GM23338 (cell line): ENCODE results near the gene DVL1. TPM values are rescaled to one million over a fixed set of nuclear protein-coding genes. Genes with fewer than 3 reads are reported as not detected.

ENCODE experiments used
- ATAC-seq: fragments of 200-7000 bp; cut with Tn5 transposase; 3 replicates; pipeline ENCODE4 v1.9.1; 2020
- DNase-seq: peaks from one replicate; pipeline ENCODE4 v3.0.0-alpha.2; 2015; ENCODE audit warnings: low spot score
- H2AFZ ChIP-seq: fragments of 200-600 bp; sonication (generic); 2 replicates; pipeline ENCODE4 v1.8.0; 2016; ENCODE audit warnings: antibody characterized with exemption, mild to moderate bottlenecking, moderate library complexity
- H3F3A ChIP-seq: fragments of 200-600 bp; sonication (generic); replicated peaks from 2 replicates; pipeline ENCODE4 v1.8.0; 2017; ENCODE audit warnings: antibody characterized with exemption, mixed run types, low read depth
- H3K27ac ChIP-seq: fragments of 200-600 bp; sonication (generic); 2 replicates; pipeline ENCODE4 v1.6.1; 2016; ENCODE audit warnings: low read depth
- H3K27me3 ChIP-seq: fragments of 200-600 bp; sonication (generic); 2 replicates; pipeline ENCODE4 v1.8.0; 2016; ENCODE audit warnings: mild to moderate bottlenecking, mixed run types, moderate library complexity; ENCODE audit not compliant: insufficient read depth
- H3K36me3 ChIP-seq: fragments of 200-600 bp; sonication (generic); 2 replicates; pipeline ENCODE4 v1.8.0; 2016; ENCODE audit warnings: mild to moderate bottlenecking; ENCODE audit not compliant: insufficient read depth
- H3K4me1 ChIP-seq: fragments of 200-600 bp; sonication (generic); 2 replicates; pipeline ENCODE4 v1.8.0; 2016; ENCODE audit warnings: mild to moderate bottlenecking, moderate library complexity; ENCODE audit not compliant: insufficient read depth
- H3K4me2 ChIP-seq: fragments of 200-600 bp; sonication (generic); 2 replicates; pipeline ENCODE4 v1.7.1; 2017; ENCODE audit warnings: mixed run types
- H3K4me3 ChIP-seq: fragments of 200-600 bp; sonication (generic); 2 replicates; pipeline ENCODE4 v1.6.1; 2016; ENCODE audit warnings: mixed run types
- H3K79me2 ChIP-seq: fragments of 200-600 bp; sonication (generic); replicated peaks from 2 replicates; pipeline ENCODE4 v1.8.0; 2017; ENCODE audit warnings: mild to moderate bottlenecking; ENCODE audit not compliant: insufficient read depth
- H3K9me2 ChIP-seq: fragments of 200-600 bp; sonication (generic); 2 replicates; pipeline ENCODE4 v1.8.0; 2017; ENCODE audit not compliant: insufficient read depth
- H4K20me1 ChIP-seq: fragments of 200-600 bp; sonication (generic); replicated peaks from 2 replicates; pipeline ENCODE4 v1.8.0; 2017; ENCODE audit warnings: mild to moderate bottlenecking; ENCODE audit not compliant: insufficient read depth
- H3K27ac Mint-ChIP-seq: 2 replicates; pipeline ENCODE4 v1.8.0; 2020; ENCODE audit warnings: inconsistent platforms, mild to moderate bottlenecking, moderate library complexity, mixed read lengths
- H3K27me3 Mint-ChIP-seq: 3 replicates; pipeline ENCODE4 v1.8.0; 2022; ENCODE audit warnings: low read depth, mild to moderate bottlenecking, moderate library complexity, mixed read lengths, inconsistent platforms; ENCODE audit not compliant: insufficient read depth, poor library complexity
- H3K36me3 Mint-ChIP-seq: 3 replicates; pipeline ENCODE4 v1.8.0; 2021; ENCODE audit warnings: low read depth, mild to moderate bottlenecking, inconsistent platforms, moderate library complexity, mixed read lengths
- H3K4me1 Mint-ChIP-seq: 3 replicates; pipeline ENCODE4 v1.8.0; 2020; ENCODE audit warnings: mild to moderate bottlenecking, inconsistent platforms, mixed read lengths
- H3K4me3 Mint-ChIP-seq: 3 replicates; pipeline ENCODE4 v1.8.0; 2021; ENCODE audit warnings: moderate library complexity, mild to moderate bottlenecking, inconsistent platforms, mixed read lengths
- H3K9me3 Mint-ChIP-seq: 3 replicates; pipeline ENCODE4 v1.8.0; 2020; ENCODE audit warnings: moderate library complexity, mild to moderate bottlenecking, inconsistent platforms, mixed read lengths
- CREB1 ChIP-seq: fragments of 250-450 bp; sonication (Bioruptor Pico); IDR thresholded peaks from 2 replicates; pipeline ENCODE4 v1.5.0; 2020; ENCODE audit warnings: low read depth, mild to moderate bottlenecking, moderate library complexity
- EZH2 ChIP-seq: fragments of 200-600 bp; sonication (generic); IDR thresholded peaks from one replicate; pipeline ENCODE4 v1.8.0; 2017; ENCODE audit warnings: antibody characterized with exemption, mild to moderate bottlenecking, low read depth; ENCODE audit not compliant: unreplicated experiment
- EZH2phosphoT487 ChIP-seq: fragments of 200-600 bp; sonication (generic); IDR thresholded peaks from one replicate; pipeline ENCODE4 v1.8.1; 2018; ENCODE audit warnings: antibody characterized with exemption; ENCODE audit not compliant: unreplicated experiment
- NANOG ChIP-seq: IDR thresholded peaks from 2 replicates; pipeline ENCODE4 v1.6.1; 2016; ENCODE audit warnings: antibody characterized with exemption, borderline replicate concordance
- STAT1 ChIP-seq: IDR thresholded peaks from one replicate; pipeline ENCODE4 v1.6.1; 2016; ENCODE audit warnings: antibody characterized with exemption; ENCODE audit not compliant: unreplicated experiment
- ZNF114 ChIP-seq: fragments of 250-450 bp; sonication (Bioruptor Pico); IDR thresholded peaks from 2 replicates; pipeline ENCODE4 v1.5.0; 2020; ENCODE audit warnings: mild to moderate bottlenecking, moderate library complexity
- ZNF331 ChIP-seq: fragments of 250-450 bp; sonication (Bioruptor Pico); IDR thresholded peaks from 2 replicates; pipeline ENCODE4 v1.5.0; 2020; ENCODE audit warnings: low read depth, mild to moderate bottlenecking, moderate library complexity
- polyA plus RNA-seq: library from polyadenylated mRNA; unstranded; fragments of >200 nt; fragmentation: Nextera tagmentation; extraction: Ambion mirVana; gene quantifications from 2 replicates; pipeline ENCODE4 v1.2.1, GENCODE V29; 2016
- total RNA-seq: library from RNA; depleted of rRNA; stranded (reverse); fragments of >200 nt; shearing (Covaris generic); gene quantifications from 2 replicates; pipeline ENCODE4 v1.2.3, GENCODE V29; 2014
- TF ChIP-seq, protein P1 (sequence below): IDR thresholded peaks from 2 replicates; pipeline ENCODE4 v1.6.1; 2016; ENCODE audit warnings: antibody characterized with exemption
- TF ChIP-seq, protein P2 (sequence below): IDR thresholded peaks from one replicate; pipeline ENCODE4 v1.6.1; 2018; ENCODE audit warnings: antibody characterized with exemption; ENCODE audit not compliant: unreplicated experiment
- TF ChIP-seq, protein P3 (sequence below): fragments of 250-450 bp; sonication (Bioruptor Pico); IDR thresholded peaks from 2 replicates; pipeline ENCODE4 v1.5.0; 2020; ENCODE audit warnings: mild to moderate bottlenecking, moderate library complexity

DVL1 gene
- total and polyA plus RNA-seq, 2 experiments from 2014 or later: 13.5 to 69.7 TPM

DNA sequence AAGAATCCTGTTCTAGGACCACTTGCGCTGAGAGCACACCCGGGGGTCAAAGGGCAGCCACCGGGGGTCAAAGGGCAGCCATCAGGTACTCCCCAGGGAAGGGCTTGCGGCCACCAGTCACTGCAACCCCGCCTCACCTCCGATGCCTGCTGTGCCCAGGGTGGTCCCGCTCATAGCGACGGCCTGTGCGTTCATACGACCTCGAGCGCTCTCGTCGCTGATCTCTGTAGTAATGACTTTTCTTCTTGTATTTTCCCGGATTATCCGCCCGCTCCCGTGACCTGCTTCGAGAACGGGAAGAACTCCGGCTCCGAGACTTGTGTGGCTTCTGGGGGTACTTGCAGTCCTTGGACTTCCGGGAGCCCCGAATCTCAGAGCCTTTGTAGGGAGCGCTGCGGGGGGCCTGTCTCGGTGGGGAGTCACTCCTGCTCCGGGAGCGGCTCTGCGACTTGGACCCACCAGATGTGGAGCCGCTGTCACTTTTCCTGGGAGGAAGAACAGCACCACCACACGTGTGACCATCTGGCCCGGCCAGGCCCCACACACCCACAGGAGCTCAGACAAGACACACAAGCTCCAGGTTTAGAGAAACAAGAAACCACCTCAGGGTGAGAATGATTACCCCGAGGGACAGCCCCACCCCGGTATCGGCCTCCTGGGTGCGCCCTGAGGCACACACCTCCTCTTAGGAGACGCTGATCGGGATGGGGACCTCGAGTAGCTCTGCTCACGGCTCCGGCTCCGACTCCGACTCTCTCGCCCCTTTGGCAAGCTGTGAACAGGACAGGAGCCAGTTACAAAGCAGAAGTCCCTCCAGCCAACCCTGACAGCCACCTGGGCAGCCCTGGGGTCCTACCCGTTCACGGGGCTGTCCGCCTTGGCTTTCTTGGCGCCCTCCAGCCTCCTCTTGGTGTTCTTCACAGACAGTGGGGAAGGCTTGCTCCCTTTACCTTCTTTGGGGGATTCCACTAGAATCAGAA is 38.2 kb upstream of the DVL1 start:
- no peak for DNase-seq
- Mint-ChIP-seq H3K4me1 (no peaks in the 10 kb centered on the region), H3K27ac (no peak overlapping the region), H3K9me3 (no peaks in the 10 kb centered on the region; the same call in 2 of the 3 replicates), H3K4me3 (no peak overlapping the region), H3K36me3 (peaks cover 83% of the 10 kb centered on the region), H3K27me3 (peaks cover 6% of the 10 kb centered on the region)
- Histone ChIP-seq H3K27me3 (no peaks in the 10 kb centered on the region), H3K4me2 (no peak overlapping the region), H3K4me1 (no peaks in the 10 kb centered on the region), H3K79me2 (peaks cover 10% of the 10 kb centered on the region; the same call in 1 of the 2 replicates), H4K20me1 (peaks cover 10% of the 10 kb centered on the region; the same call in 1 of the 2 replicates), H2AFZ (no peak overlapping the region), H3K36me3 (peaks cover 58% of the 10 kb centered on the region), H3F3A (peaks cover 31% of the 10 kb centered on the region), H3K27ac (no peak overlapping the region), H3K4me3 (no peak overlapping the region), H3K9me2 (no peaks in the 10 kb centered on the region)
- TF ChIP-seq EZH2phosphoT487 (no peak), CREB1 (CRISPR knock-in tag) (no peak), ZNF331 (CRISPR knock-in tag) (no peak), NANOG (no peak), EZH2 (no peak), ZNF114 (CRISPR knock-in tag) (no peak)
- TF ChIP-seq, protein P1, sequence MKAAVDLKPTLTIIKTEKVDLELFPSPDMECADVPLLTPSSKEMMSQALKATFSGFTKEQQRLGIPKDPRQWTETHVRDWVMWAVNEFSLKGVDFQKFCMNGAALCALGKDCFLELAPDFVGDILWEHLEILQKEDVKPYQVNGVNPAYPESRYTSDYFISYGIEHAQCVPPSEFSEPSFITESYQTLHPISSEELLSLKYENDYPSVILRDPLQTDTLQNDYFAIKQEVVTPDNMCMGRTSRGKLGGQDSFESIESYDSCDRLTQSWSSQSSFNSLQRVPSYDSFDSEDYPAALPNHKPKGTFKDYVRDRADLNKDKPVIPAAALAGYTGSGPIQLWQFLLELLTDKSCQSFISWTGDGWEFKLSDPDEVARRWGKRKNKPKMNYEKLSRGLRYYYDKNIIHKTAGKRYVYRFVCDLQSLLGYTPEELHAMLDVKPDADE: no peak
- TF ChIP-seq, protein P2, sequence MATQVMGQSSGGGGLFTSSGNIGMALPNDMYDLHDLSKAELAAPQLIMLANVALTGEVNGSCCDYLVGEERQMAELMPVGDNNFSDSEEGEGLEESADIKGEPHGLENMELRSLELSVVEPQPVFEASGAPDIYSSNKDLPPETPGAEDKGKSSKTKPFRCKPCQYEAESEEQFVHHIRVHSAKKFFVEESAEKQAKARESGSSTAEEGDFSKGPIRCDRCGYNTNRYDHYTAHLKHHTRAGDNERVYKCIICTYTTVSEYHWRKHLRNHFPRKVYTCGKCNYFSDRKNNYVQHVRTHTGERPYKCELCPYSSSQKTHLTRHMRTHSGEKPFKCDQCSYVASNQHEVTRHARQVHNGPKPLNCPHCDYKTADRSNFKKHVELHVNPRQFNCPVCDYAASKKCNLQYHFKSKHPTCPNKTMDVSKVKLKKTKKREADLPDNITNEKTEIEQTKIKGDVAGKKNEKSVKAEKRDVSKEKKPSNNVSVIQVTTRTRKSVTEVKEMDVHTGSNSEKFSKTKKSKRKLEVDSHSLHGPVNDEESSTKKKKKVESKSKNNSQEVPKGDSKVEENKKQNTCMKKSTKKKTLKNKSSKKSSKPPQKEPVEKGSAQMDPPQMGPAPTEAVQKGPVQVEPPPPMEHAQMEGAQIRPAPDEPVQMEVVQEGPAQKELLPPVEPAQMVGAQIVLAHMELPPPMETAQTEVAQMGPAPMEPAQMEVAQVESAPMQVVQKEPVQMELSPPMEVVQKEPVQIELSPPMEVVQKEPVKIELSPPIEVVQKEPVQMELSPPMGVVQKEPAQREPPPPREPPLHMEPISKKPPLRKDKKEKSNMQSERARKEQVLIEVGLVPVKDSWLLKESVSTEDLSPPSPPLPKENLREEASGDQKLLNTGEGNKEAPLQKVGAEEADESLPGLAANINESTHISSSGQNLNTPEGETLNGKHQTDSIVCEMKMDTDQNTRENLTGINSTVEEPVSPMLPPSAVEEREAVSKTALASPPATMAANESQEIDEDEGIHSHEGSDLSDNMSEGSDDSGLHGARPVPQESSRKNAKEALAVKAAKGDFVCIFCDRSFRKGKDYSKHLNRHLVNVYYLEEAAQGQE: no peak
- ATAC-seq: no peak

DNA sequence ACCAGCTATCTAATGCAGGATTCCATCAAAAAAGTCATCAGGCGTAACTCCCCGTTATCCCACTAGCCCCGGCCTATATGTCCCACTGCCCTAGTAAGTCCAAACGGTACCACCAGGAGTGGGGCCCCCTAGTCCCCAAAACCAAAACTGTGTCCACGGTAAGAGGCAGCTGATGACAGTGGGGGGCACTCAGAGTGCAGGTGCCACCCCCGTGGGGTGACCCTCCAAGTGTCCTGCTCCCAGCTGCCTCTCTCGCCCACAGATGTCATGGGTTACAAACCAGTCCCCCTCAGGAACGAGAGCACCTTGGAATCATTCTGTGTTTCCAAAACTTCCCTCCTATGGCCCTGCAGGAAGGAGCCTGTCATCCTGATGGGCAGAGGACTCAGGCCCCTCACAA is 36.7 kb upstream of the DVL1 start:
- H3K27ac Mint-ChIP-seq: no peak overlapping the region
- TF ChIP-seq, protein P3, sequence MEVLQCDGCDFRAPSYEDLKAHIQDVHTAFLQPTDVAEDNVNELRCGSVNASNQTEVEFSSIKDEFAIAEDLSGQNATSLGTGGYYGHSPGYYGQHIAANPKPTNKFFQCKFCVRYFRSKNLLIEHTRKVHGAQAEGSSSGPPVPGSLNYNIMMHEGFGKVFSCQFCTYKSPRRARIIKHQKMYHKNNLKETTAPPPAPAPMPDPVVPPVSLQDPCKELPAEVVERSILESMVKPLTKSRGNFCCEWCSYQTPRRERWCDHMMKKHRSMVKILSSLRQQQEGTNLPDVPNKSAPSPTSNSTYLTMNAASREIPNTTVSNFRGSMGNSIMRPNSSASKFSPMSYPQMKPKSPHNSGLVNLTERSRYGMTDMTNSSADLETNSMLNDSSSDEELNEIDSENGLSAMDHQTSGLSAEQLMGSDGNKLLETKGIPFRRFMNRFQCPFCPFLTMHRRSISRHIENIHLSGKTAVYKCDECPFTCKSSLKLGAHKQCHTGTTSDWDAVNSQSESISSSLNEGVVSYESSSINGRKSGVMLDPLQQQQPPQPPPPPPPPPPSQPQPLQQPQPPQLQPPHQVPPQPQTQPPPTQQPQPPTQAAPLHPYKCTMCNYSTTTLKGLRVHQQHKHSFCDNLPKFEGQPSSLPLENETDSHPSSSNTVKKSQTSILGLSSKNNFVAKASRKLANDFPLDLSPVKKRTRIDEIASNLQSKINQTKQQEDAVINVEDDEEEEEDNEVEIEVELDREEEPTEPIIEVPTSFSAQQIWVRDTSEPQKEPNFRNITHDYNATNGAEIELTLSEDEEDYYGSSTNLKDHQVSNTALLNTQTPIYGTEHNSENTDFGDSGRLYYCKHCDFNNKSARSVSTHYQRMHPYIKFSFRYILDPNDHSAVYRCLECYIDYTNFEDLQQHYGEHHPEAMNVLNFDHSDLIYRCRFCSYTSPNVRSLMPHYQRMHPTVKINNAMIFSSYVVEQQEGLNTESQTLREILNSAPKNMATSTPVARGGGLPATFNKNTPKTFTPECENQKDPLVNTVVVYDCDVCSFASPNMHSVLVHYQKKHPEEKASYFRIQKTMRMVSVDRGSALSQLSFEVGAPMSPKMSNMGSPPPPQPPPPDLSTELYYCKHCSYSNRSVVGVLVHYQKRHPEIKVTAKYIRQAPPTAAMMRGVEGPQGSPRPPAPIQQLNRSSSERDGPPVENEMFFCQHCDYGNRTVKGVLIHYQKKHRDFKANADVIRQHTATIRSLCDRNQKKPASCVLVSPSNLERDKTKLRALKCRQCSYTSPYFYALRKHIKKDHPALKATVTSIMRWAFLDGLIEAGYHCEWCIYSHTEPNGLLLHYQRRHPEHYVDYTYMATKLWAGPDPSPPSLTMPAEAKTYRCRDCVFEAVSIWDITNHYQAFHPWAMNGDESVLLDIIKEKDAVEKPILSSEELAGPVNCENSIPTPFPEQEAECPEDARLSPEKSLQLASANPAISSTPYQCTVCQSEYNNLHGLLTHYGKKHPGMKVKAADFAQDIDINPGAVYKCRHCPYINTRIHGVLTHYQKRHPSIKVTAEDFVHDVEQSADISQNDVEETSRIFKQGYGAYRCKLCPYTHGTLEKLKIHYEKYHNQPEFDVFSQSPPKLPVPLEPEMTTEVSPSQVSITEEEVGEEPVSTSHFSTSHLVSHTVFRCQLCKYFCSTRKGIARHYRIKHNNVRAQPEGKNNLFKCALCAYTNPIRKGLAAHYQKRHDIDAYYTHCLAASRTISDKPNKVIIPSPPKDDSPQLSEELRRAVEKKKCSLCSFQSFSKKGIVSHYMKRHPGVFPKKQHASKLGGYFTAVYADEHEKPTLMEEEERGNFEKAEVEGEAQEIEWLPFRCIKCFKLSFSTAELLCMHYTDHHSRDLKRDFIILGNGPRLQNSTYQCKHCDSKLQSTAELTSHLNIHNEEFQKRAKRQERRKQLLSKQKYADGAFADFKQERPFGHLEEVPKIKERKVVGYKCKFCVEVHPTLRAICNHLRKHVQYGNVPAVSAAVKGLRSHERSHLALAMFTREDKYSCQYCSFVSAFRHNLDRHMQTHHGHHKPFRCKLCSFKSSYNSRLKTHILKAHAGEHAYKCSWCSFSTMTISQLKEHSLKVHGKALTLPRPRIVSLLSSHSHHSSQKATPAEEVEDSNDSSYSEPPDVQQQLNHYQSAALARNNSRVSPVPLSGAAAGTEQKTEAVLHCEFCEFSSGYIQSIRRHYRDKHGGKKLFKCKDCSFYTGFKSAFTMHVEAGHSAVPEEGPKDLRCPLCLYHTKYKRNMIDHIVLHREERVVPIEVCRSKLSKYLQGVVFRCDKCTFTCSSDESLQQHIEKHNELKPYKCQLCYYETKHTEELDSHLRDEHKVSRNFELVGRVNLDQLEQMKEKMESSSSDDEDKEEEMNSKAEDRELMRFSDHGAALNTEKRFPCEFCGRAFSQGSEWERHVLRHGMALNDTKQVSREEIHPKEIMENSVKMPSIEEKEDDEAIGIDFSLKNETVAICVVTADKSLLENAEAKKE: no peak
- no peak for TF ChIP-seq STAT1

More for the DNA sequence above, 36.7 kb upstream of the DVL1 start:
- no peaks in the 10 kb centered on the region for H3K4me1 Mint-ChIP-seq
- DNase-seq (no peak), ATAC-seq (no peak)
- Histone ChIP-seq H3K79me2 (0 out of 2 replicates have a peak, but pooled peaks cover 5% of the 10 kb centered on the region), H3K27ac (no peak overlapping the region), H3F3A (peaks cover 25% of the 10 kb centered on the region), H2AFZ (no peak overlapping the region), H3K27me3 (no peaks in the 10 kb centered on the region), H3K4me1 (no peaks in the 10 kb centered on the region), H3K4me2 (no peak overlapping the region), H3K4me3 (no peak overlapping the region), H4K20me1 (no peaks in the 10 kb centered on the region; the same call in 1 of the 2 replicates), H3K9me2 (no peaks in the 10 kb centered on the region), H3K36me3 (peaks cover 46% of the 10 kb centered on the region)
- peaks cover 68% of the 10 kb centered on the region for H3K36me3 Mint-ChIP-seq
- no peaks in the 10 kb centered on the region; the same call in 2 of the 3 replicates for H3K9me3 Mint-ChIP-seq
- peaks cover 6% of the 10 kb centered on the region for H3K27me3 Mint-ChIP-seq
- H3K4me3 Mint-ChIP-seq: no peak overlapping the region
